ENCODE measurements around the gene MYL7. TPM values are rescaled to one million over a fixed set of nuclear protein-coding genes. Genes with fewer than 3 reads are reported as not detected.

MYL7 gene
- total and polyA plus RNA-seq, 2 experiments from 2014 or later: 4.8 TPM; not detected in 1

- no peak for TF ChIP-seq ZNF462 (CRISPR knock-in tag; IDR thresholded peaks at IDR 0.05)
- no peak for TF ChIP-seq POLR2AphosphoS5 (IDR thresholded peaks at IDR 0.05; ENCODE audit: low read depth)
- TF ChIP-seq NANOG (IDR thresholded peaks at IDR 0.05; ENCODE audit: borderline replicate concordance): no peak
- no peak for TF ChIP-seq JUNB (IDR thresholded peaks at IDR 0.05; ENCODE audit: unreplicated experiment)
- no peak for TF ChIP-seq EZH2 (IDR thresholded peaks at IDR 0.05; ENCODE audit: low read depth, unreplicated experiment)
- no peak for TF ChIP-seq ZNF331 (CRISPR knock-in tag; IDR thresholded peaks at IDR 0.05; ENCODE audit: low read depth)
- no peak for TF ChIP-seq ZNF114 (CRISPR knock-in tag; IDR thresholded peaks at IDR 0.05)
These were observed 12.8 kb upstream of the MYL7 start (continued) for GRCh38 chr7:44153948-44154335.

- H3K79me2 ChIP-seq (replicated peaks; ENCODE audit: insufficient read depth): no peaks in the 10 kb centered on the region
- ATAC-seq: peak; percentile 67
These were observed 12.1 kb upstream of the MYL7 start for GRCh38 chr7:44152971-44153947.

More at GRCh38 chr7:44152971-44153947, 12.1 kb upstream of the MYL7 start:
- Mint-ChIP-seq H3K27me3 (ENCODE audit: insufficient read depth, low read depth, poor library complexity) (peaks cover 6% of the 10 kb centered on the region), H3K36me3 (ENCODE audit: low read depth) (no peaks in the 10 kb centered on the region), H3K27ac (no peak overlapping the region), H3K9me3 (no peaks in the 10 kb centered on the region), H3K4me3 (no peak overlapping the region), H3K4me1 (peaks cover 3% of the 10 kb centered on the region; the same call in 2 of the 3 replicates)
- H3K27ac ChIP-seq (ENCODE audit: low read depth): no peak overlapping the region
- no peak overlapping the region for H2AFZ ChIP-seq
- peak; percentile 25 for DNase-seq (ENCODE audit: low spot score)
- no peaks in the 10 kb centered on the region for H3K27me3 ChIP-seq (ENCODE audit: insufficient read depth)
- no peak overlapping the region for H3K4me3 ChIP-seq
- no peaks in the 10 kb centered on the region for H3K9me2 ChIP-seq (ENCODE audit: insufficient read depth)
- TF ChIP-seq CTCF (conservative IDR thresholded peaks at IDR 0.05; ENCODE audit: low read depth in 2 of 2) (peak in 1 of 2 experiments; percentile 47; a peak in 2 of 4 replicates), CREB1 (CRISPR knock-in tag; IDR thresholded peaks at IDR 0.05; ENCODE audit: low read depth) (no peak)
- no peaks in the 10 kb centered on the region for H3K4me1 ChIP-seq (ENCODE audit: insufficient read depth)
- H3F3A ChIP-seq (replicated peaks; ENCODE audit: low read depth): no peaks in the 10 kb centered on the region
- H3K36me3 ChIP-seq (ENCODE audit: insufficient read depth): no peaks in the 10 kb centered on the region
- H3K4me2 ChIP-seq: no peak overlapping the region
- H4K20me1 ChIP-seq (replicated peaks; ENCODE audit: insufficient read depth): no peaks in the 10 kb centered on the region
